Measurements from ENCODE around the gene HSPBP1.
"Not testable (repeated sequence)": the region's sequence is repeated elsewhere in the genome, so short reads cannot be mapped to it uniquely, and the experiment has no call there.

HSPBP1 gene, protein sequence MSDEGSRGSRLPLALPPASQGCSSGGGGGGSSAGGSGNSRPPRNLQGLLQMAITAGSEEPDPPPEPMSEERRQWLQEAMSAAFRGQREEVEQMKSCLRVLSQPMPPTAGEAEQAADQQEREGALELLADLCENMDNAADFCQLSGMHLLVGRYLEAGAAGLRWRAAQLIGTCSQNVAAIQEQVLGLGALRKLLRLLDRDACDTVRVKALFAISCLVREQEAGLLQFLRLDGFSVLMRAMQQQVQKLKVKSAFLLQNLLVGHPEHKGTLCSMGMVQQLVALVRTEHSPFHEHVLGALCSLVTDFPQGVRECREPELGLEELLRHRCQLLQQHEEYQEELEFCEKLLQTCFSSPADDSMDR

GRCh38 chr19:55279770-55280643, at the start of gene HSPBP1:
Gene HSPBP1, minus strand, starts transcription at chr19:55280110. Its CDS starts 502 bp downstream, at chr19:55279608.
- peak; percentile 98 for DNase-seq

GRCh38 chr19:55328774-55329318, 48.9 kb upstream of the HSPBP1 start:
- DNase-seq = not testable (repeated sequence)

- no peak for DNase-seq
Observed at GRCh38 chr19:55325172-55325571, 45.3 kb upstream of the HSPBP1 start, which contains the start of gene TMEM150B. Gene TMEM150B, minus strand, starts transcription at chr19:55325341. Its CDS starts 4,305 bp downstream, at chr19:55321036.

GRCh38 chr19:55324662-55325061, 44.8 kb upstream of the HSPBP1 start:
- DNase-seq = no peak

DNA sequence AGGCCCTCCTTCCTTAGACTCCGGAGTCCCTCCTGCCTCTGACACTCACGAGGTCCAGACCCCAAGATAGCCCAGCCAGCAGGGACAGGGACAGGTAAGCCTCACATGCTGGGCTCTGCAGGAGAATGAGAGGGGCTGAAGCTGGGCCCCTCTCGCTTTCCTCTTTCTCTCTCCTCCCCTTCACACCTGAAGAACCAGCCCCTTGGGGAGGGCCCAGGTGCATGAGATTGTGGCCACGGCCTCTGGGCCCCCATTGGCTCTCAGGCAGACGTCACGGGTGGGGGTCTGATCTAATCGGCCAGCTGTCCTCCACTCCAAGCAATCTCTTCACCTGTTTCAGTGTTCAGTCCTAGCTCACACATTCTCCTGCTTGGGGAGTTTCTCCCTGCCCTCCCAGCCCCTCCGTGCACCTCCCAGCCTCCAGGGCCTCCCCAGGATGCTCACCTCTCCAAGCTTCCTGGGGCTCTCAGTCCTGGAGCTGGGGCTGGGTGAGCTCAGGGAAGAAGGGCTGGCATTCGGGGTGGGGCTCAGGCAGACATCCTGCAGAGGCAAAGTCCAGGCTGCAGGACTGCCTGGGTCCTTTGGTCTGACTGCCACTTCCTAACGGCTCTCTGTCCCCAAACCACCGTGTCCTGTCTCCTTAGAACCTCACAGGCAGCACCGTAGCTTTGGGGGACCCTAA, 42.4 kb upstream of the HSPBP1 start:
- DNase-seq = no peak

- no peak for DNase-seq
Observed at GRCh38 chr19:55321466-55322137, 41.7 kb upstream of the HSPBP1 start.

- DNase-seq = no peak
Observed at GRCh38 chr19:55320844-55321419, 41.0 kb upstream of the HSPBP1 start.

DNA sequence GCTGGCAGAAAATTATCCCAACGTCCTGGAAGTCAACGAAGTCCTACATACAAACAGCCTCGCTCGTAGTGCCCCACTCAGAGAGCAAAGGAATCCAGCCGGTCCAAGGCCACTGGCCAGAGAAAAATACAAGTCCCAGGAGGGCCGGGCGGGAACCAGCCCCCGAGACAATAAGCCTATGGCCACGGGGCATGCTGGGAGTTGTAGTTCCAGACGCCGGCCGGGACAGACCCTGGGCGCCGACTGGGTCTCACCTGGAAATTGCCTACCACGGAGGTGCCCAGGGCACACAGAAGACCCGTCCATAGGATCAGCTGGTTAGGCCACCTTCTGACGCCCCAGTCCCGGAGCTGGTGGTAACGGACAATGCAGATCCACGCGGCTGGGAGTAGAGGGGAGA, 39.9 kb upstream of the HSPBP1 start:
- DNase-seq = no peak

GRCh38 chr19:55316646-55317045, 36.7 kb upstream of the HSPBP1 start:
- DNase-seq = no peak

GRCh38 chr19:55315956-55316525, 36.1 kb upstream of the HSPBP1 start:
- no peak for DNase-seq

GRCh38 chr19:55314396-55314795, 34.5 kb upstream of the HSPBP1 start:
- no peak for DNase-seq

GRCh38 chr19:55312621-55313512, 33.0 kb upstream of the HSPBP1 start:
- DNase-seq = no peak

DNA sequence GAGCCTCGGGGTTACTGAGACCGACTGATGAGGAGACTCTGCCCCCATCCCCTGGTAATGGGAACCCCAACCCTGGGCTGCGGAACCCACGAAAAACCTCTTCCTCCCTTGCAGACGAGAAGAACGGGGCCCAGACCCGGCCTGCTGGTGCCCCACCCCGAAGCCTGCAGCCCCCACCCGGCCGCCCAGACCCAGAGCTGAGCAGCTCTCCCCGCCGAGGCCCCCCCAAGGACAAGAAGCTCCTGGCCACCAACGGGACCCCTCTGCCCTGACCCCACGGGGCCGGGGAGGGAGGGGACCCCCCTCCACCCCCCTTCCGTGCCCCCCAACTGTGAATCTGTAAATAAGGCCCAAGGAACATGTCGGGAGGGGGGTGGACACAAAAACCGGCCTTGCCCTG, 31.9 kb upstream of the HSPBP1 start:
- DNase-seq = no peak

- no peak for DNase-seq
Observed at GRCh38 chr19:55311397-55311796, 31.5 kb upstream of the HSPBP1 start.

DNA sequence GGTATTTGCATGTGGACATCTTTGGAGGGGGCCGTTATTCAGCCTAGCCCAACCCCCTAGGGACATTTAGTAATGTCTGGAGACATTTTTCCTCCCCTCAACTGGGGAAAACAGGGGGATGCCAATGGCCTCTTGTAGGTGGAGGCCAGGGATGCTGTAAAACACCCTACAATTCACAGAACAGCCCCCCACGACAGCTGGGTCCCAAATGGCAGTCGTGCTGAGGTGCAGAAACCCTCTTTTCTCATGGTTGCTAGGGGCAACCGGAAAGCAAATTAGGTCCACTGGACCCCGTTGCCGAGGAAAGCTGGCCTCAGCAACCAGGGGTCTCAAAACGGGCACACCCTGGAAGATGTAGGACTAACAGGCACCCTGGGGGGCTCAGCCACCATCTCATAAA, 30.6 kb upstream of the HSPBP1 start:
- no peak for DNase-seq

DNA sequence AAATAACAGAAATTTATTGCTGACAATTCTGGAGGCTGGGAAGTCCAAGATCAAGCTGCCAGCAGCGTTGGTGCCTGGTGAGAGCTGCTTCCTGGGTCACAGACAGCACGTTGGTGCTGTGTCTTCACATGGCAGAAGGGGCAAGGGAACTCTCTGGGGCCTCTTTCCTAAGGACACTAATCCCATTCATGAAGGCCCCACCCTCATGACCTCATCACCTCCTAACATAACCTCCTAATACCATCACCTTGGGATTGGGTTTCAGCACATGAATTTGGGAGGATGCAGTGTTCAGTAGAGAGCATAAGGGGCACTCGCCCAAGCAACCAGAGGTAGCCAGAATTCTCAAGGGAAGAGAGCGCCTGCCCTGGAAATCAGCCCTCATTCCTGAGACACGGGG, 29.5 kb upstream of the HSPBP1 start:
- no peak for DNase-seq

DNA sequence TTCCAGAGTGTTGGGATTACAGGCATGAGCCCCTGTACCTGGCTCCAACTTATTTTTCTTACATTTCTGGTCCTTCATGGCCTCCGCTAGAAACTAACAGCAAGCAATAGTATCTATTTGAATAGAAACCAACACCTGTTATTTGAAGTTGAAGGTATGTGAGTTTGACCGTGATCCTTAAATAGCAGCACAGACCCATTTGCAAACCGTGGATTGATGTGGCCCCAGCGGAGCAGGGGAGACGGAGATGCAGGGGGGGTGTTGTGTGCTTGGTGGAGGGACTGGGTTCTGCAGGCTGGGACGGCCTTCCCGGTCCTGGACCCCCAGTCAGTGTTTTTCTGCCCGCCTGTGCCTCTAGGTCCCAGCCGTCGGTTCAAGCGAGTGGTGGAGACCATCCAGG, 28.4 kb upstream of the HSPBP1 start:
- no peak for DNase-seq

- no peak for DNase-seq
Observed at GRCh38 chr19:55306712-55307111, 26.8 kb upstream of the HSPBP1 start.

DNA sequence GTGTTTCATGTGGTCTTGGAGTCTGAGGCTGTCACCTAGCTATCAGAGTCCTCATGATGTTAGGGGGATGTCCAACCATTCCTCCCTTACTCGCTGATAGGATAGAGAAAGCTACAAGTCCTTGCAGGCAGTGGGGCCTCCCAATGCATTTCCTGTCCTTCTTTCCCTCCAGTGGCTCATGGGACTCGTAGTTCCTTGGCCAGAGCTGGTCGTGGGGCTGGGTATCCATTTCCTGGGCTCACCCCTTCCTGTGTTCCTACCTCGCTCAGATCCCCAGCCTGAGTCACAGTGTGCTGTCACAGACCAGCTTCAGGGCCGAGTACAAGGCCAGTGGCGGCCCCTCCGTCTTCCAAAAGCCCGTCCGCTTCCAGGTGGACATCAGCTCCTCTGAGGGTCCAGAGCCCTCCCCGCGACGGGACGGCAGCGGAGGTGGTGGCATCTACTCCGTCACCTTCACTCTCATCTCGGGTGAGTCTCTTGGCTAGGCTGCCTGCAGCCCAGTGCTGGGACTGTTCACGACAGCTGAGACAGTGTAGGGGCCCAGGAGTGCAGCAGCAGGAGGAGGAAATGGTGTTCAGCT, 26.2 kb upstream of the HSPBP1 start:
- no peak for DNase-seq

DNA sequence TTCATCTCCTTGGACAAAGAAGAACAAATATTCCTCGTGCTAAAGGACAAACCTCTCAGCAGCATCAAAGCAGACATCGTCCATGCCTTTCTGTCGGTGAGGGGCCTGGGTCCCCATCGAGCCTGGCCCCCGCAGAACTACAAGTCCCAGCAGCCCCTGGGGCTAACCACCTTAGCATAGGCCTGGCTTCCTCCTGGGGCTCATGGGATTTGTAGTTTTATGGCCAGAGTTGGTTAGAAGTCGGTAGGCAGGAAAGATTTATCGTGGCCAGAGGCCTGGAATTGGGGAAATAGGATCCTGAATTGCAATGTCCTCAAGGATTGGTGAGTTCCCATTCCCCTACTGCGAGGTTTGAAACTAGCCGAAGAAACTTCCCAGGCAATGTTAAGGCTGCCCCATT, 25.6 kb upstream of the HSPBP1 start:
- peak; percentile 34 for DNase-seq

Measured in NCI-H2171 treated with DMSO at 0.1 percent for 48 hours (cell line).